Endodermal cell (in vitro differentiated cells): Measurements from ENCODE around the gene TP53I11. TPM values are rescaled to one million over a fixed set of nuclear protein-coding genes. Genes with fewer than 3 reads are reported as not detected.

ENCODE experiments used
- DNase-seq: peaks from one replicate; pipeline ENCODE4 v3.0.0-alpha.2; 2017
- H3K27ac ChIP-seq: 2 replicates; pipeline ENCODE4 v1.5.1; 2013; ENCODE audit warnings: mild to moderate bottlenecking, low read depth, low read length, moderate library complexity
- H3K27me3 ChIP-seq: 2 replicates; pipeline ENCODE4 v1.6.1; 2013; ENCODE audit warnings: mild to moderate bottlenecking, low read length, moderate library complexity; ENCODE audit not compliant: insufficient read depth, control insufficient read depth, poor library complexity, severe bottlenecking
- H3K36me3 ChIP-seq: 2 replicates; pipeline ENCODE4 v1.7.0; 2013; ENCODE audit warnings: mild to moderate bottlenecking, low read length, moderate library complexity; ENCODE audit not compliant: control insufficient read depth, insufficient read depth
- H3K4me1 ChIP-seq: one replicate; pipeline ENCODE4 v1.7.0; 2013; ENCODE audit warnings: low read length; ENCODE audit not compliant: control insufficient read depth, insufficient read depth
- H3K4me3 ChIP-seq: 2 replicates; pipeline ENCODE4 v1.5.1; 2013; ENCODE audit warnings: mild to moderate bottlenecking, low read length, moderate library complexity
- H3K9ac ChIP-seq: 2 replicates; pipeline ENCODE4 v1.6.1; 2013; ENCODE audit warnings: mild to moderate bottlenecking, low read length, moderate library complexity; ENCODE audit not compliant: poor library complexity, severe bottlenecking; ENCODE audit errors: extremely low read depth
- H3K9me3 ChIP-seq: 2 replicates; pipeline ENCODE4 v1.6.1; 2013; ENCODE audit warnings: mild to moderate bottlenecking, low read length, moderate library complexity; ENCODE audit not compliant: control insufficient read depth
- H3K27ac Mint-ChIP-seq: 2 replicates; pipeline ENCODE4 v1.8.0; 2020; ENCODE audit warnings: mixed read lengths
- H3K27me3 Mint-ChIP-seq: 2 replicates; pipeline ENCODE4 v1.8.0; 2021; ENCODE audit warnings: mild to moderate bottlenecking, mixed read lengths; ENCODE audit not compliant: insufficient read depth
- H3K36me3 Mint-ChIP-seq: 2 replicates; pipeline ENCODE4 v1.8.0; 2020; ENCODE audit warnings: low read depth, mixed read lengths
- H3K4me1 Mint-ChIP-seq: 2 replicates; pipeline ENCODE4 v1.8.0; 2020; ENCODE audit warnings: mixed read lengths
- H3K4me3 Mint-ChIP-seq: 2 replicates; pipeline ENCODE4 v1.8.0; 2020; ENCODE audit warnings: mild to moderate bottlenecking, moderate library complexity, mixed read lengths
- H3K9me3 Mint-ChIP-seq: 2 replicates; pipeline ENCODE4 v1.8.0; 2020; ENCODE audit warnings: mild to moderate bottlenecking, mixed read lengths
- CTCF ChIP-seq: fragments of 200-600 bp; sonication (generic); conservative IDR thresholded peaks from 2 replicates; pipeline ENCODE4 v1.5.0; 2021; ENCODE audit warnings: antibody characterized with exemption, mild to moderate bottlenecking
- WGBS, 2 experiments: methylation state at CpG; one replicate each; pipeline versions ENCODE4 v1.1.5 to v1.1.7; 2013; ENCODE audit warnings: missing lambda C conversion rate in 2 of 2, mixed read lengths in 1 of 2; ENCODE audit not compliant: insufficient coverage in 1 of 2, insufficient read length in 1 of 2; 5-methylcytosine and 5-hydroxymethylcytosine counted together
- total RNA-seq, 2 donors: library from RNA; stranded (reverse); fragmentation: NEBNext Ultra II Directional in 1 of 2; extraction: Animal tissue kit (Norgen Biotek cat#: 25700) in 1 of 2; gene quantifications; 2 replicates in 1 of 2; 3 replicates in 1 of 2; pipeline ENCODE4 v1.2.1, GENCODE V29; 2021

Gene TP53I11
- total RNA-seq, 2 donors from 2014 or later, result 136 to 203 TPM

- Histone ChIP-seq H3K27me3 (no peaks in the 10 kb centered on the region), H3K4me3 (no peak overlapping the region), H3K36me3 (peaks cover 9% of the 10 kb centered on the region), H3K27ac (no peak overlapping the region), H3K9ac (no peak overlapping the region), H3K9me3 (no peaks in the 10 kb centered on the region), H3K4me1 (peaks cover 27% of the 10 kb centered on the region)
- Mint-ChIP-seq H3K27ac (peak overlapping the region; percentile 39), H3K4me3 (no peak overlapping the region), H3K4me1 (peaks cover 47% of the 10 kb centered on the region), H3K27me3 (peaks cover 5% of the 10 kb centered on the region), H3K36me3 (no peaks in the 10 kb centered on the region), H3K9me3 (no peaks in the 10 kb centered on the region)
- no peak for TF ChIP-seq CTCF
- no peak for DNase-seq
- 72 to 86% methylated on average over 3 of the region's 3 CpGs for WGBS, 2 experiments
Measured at GRCh38 chr11:44952500-44953260, 2.0 kb upstream of the TP53I11 start.

- H3K27ac Mint-ChIP-seq, result no peak overlapping the region
- 41 to 100% methylated on average over 1 to 2 of the region's 2 CpGs for WGBS, 2 experiments
- H3K27ac ChIP-seq, result no peak overlapping the region
Measured at GRCh38 chr11:44952082-44952481, 1.4 kb upstream of the TP53I11 start.

GRCh38 chr11:44950031-44950624, 555 bp downstream of the TP53I11 start:
- peak; percentile 85 for DNase-seq
- Histone ChIP-seq H3K27me3 (no peaks in the 10 kb centered on the region), H3K36me3 (peaks cover 31% of the 10 kb centered on the region), H3K4me3 (peak overlapping the region; percentile 86), H3K27ac (peak overlapping the region; percentile 82), H3K4me1 (peaks cover 19% of the 10 kb centered on the region), H3K9ac (peak overlapping the region; percentile 82), H3K9me3 (no peaks in the 10 kb centered on the region)
- Mint-ChIP-seq H3K4me3 (peak overlapping the region; percentile 81), H3K36me3 (peaks cover 14% of the 10 kb centered on the region), H3K27me3 (no peaks in the 10 kb centered on the region), H3K4me1 (peaks cover 37% of the 10 kb centered on the region), H3K27ac (peak overlapping the region; percentile 76), H3K9me3 (no peaks in the 10 kb centered on the region)
- WGBS, 2 experiments, result 0 to 2% methylated on average over 15 to 63 of the region's 63 CpGs
- no peak for TF ChIP-seq CTCF

More at GRCh38 chr11:44952082-44952481, 1.4 kb upstream of the TP53I11 start:
- peaks cover 2% of the 10 kb centered on the region for H3K27me3 Mint-ChIP-seq
- H3K36me3 Mint-ChIP-seq, result peaks cover 2% of the 10 kb centered on the region
- no peak overlapping the region for H3K4me3 ChIP-seq
- TF ChIP-seq CTCF, result no peak
- H3K9me3 ChIP-seq, result no peaks in the 10 kb centered on the region
- DNase-seq, result no peak
- H3K27me3 ChIP-seq, result no peaks in the 10 kb centered on the region
- H3K36me3 ChIP-seq, result peaks cover 14% of the 10 kb centered on the region
- peaks cover 27% of the 10 kb centered on the region for H3K4me1 ChIP-seq
- H3K9ac ChIP-seq, result no peak overlapping the region
- no peak overlapping the region for H3K4me3 Mint-ChIP-seq
- H3K9me3 Mint-ChIP-seq, result no peaks in the 10 kb centered on the region
- H3K4me1 Mint-ChIP-seq, result peaks cover 46% of the 10 kb centered on the region
